IPS-20b (cell line): ENCODE data around the gene RAP2A.

ENCODE experiments used
- H3K27ac ChIP-seq: one replicate; pipeline ENCODE4 v1.5.1; 2013; ENCODE audit warnings: low read length
- H3K27me3 ChIP-seq: 2 replicates; pipeline ENCODE4 v1.6.1; 2013; ENCODE audit warnings: mild to moderate bottlenecking, low read length, inconsistent platforms; ENCODE audit not compliant: insufficient read depth
- H3K36me3 ChIP-seq: 2 replicates; pipeline ENCODE4 v1.6.1; 2013; ENCODE audit warnings: low read depth, mild to moderate bottlenecking, inconsistent platforms, low read length, moderate library complexity; ENCODE audit not compliant: insufficient read depth
- H3K4me1 ChIP-seq: 2 replicates; pipeline ENCODE4 v1.6.1; 2013; ENCODE audit warnings: mild to moderate bottlenecking, control low read depth, inconsistent platforms, low read length, moderate library complexity; ENCODE audit not compliant: insufficient read depth
- H3K4me3 ChIP-seq: 2 replicates; pipeline ENCODE4 v1.5.1; 2013; ENCODE audit warnings: mild to moderate bottlenecking, low read length, inconsistent platforms
- H3K9ac ChIP-seq: 2 replicates; pipeline ENCODE4 v1.6.1; 2013; ENCODE audit warnings: low read depth, mild to moderate bottlenecking, inconsistent platforms, low read length, moderate library complexity
- H3K9me3 ChIP-seq: 2 replicates; pipeline ENCODE4 v1.6.1; 2013; ENCODE audit warnings: mild to moderate bottlenecking, low read depth, low read length, inconsistent platforms; ENCODE audit not compliant: insufficient read depth

Gene RAP2A

GRCh38 chr13:97459215-97459777 lies 25.3 kb downstream of the RAP2A start:
- no peaks in the 10 kb centered on the region for H3K9me3 ChIP-seq
- peaks cover 4% of the 10 kb centered on the region; the same call in 1 of the 2 replicates for H3K4me1 ChIP-seq
- peaks cover 6% of the 10 kb centered on the region; the same call in 1 of the 2 replicates for H3K36me3 ChIP-seq
- no peak overlapping the region for H3K27ac ChIP-seq
- H3K27me3 ChIP-seq, result no peaks in the 10 kb centered on the region
- no peak overlapping the region for H3K4me3 ChIP-seq
- no peak overlapping the region for H3K9ac ChIP-seq

- Histone ChIP-seq H3K27me3 (no peaks in the 10 kb centered on the region), H3K4me3 (no peak overlapping the region), H3K4me1 (peaks cover 4% of the 10 kb centered on the region; the same call in 1 of the 2 replicates), H3K36me3 (peaks cover 12% of the 10 kb centered on the region; the same call in 1 of the 2 replicates), H3K27ac (no peak overlapping the region), H3K9ac (no peak overlapping the region), H3K9me3 (no peaks in the 10 kb centered on the region)
Measured at GRCh38 chr13:97460004-97460775, 26.2 kb downstream of the RAP2A start.

GRCh38 chr13:97460853-97461252 lies 26.9 kb downstream of the RAP2A start:
- Histone ChIP-seq H3K27ac (no peak overlapping the region), H3K27me3 (no peaks in the 10 kb centered on the region), H3K4me3 (no peak overlapping the region), H3K4me1 (peaks cover 8% of the 10 kb centered on the region; the same call in 1 of the 2 replicates), H3K36me3 (peaks cover 12% of the 10 kb centered on the region; the same call in 1 of the 2 replicates), H3K9ac (no peak overlapping the region), H3K9me3 (no peaks in the 10 kb centered on the region)

GRCh38 chr13:97464561-97464960 lies 30.6 kb downstream of the RAP2A start:
- H3K27me3 ChIP-seq, result no peaks in the 10 kb centered on the region
- H3K27ac ChIP-seq, result no peak overlapping the region
- H3K4me3 ChIP-seq, result no peak overlapping the region
- peaks cover 12% of the 10 kb centered on the region; the same call in 1 of the 2 replicates for H3K36me3 ChIP-seq
- H3K9me3 ChIP-seq, result no peaks in the 10 kb centered on the region
- peaks cover 8% of the 10 kb centered on the region; the same call in 1 of the 2 replicates for H3K4me1 ChIP-seq
- H3K9ac ChIP-seq, result no peak overlapping the region

- no peak overlapping the region for H3K9ac ChIP-seq
- no peaks in the 10 kb centered on the region for H3K9me3 ChIP-seq
- peaks cover 12% of the 10 kb centered on the region; the same call in 1 of the 2 replicates for H3K36me3 ChIP-seq
- H3K27ac ChIP-seq, result no peak overlapping the region
- no peaks in the 10 kb centered on the region for H3K27me3 ChIP-seq
- H3K4me3 ChIP-seq, result no peak overlapping the region
- H3K4me1 ChIP-seq, result peaks cover 8% of the 10 kb centered on the region; the same call in 1 of the 2 replicates
Measured at GRCh38 chr13:97466722-97467121, 32.8 kb downstream of the RAP2A start.

- Histone ChIP-seq H3K27ac (no peak overlapping the region), H3K36me3 (peaks cover 12% of the 10 kb centered on the region; the same call in 1 of the 2 replicates), H3K4me1 (peaks cover 5% of the 10 kb centered on the region; the same call in 1 of the 2 replicates), H3K4me3 (no peak overlapping the region), H3K27me3 (no peaks in the 10 kb centered on the region), H3K9ac (no peak overlapping the region), H3K9me3 (no peaks in the 10 kb centered on the region)
Measured at GRCh38 chr13:97468331-97468730, 34.4 kb downstream of the RAP2A start.

- no peak overlapping the region for H3K9ac ChIP-seq
- H3K36me3 ChIP-seq, result no peaks in the 10 kb centered on the region
- H3K4me3 ChIP-seq, result no peak overlapping the region
- H3K9me3 ChIP-seq, result no peaks in the 10 kb centered on the region
- no peak overlapping the region for H3K27ac ChIP-seq
- no peaks in the 10 kb centered on the region for H3K4me1 ChIP-seq
- H3K27me3 ChIP-seq, result no peaks in the 10 kb centered on the region
Measured at GRCh38 chr13:97471711-97472110, 37.7 kb downstream of the RAP2A start.

GRCh38 chr13:97474349-97474980 lies 40.5 kb downstream of the RAP2A start:
- H3K9me3 ChIP-seq, result no peaks in the 10 kb centered on the region
- no peak overlapping the region for H3K27ac ChIP-seq
- no peaks in the 10 kb centered on the region for H3K27me3 ChIP-seq
- no peaks in the 10 kb centered on the region for H3K36me3 ChIP-seq
- peaks cover 15% of the 10 kb centered on the region; the same call in 1 of the 2 replicates for H3K4me1 ChIP-seq
- H3K4me3 ChIP-seq, result no peak overlapping the region
- H3K9ac ChIP-seq, result no peak overlapping the region

GRCh38 chr13:97475011-97475410 lies 41.0 kb downstream of the RAP2A start:
- H3K4me3 ChIP-seq, result no peak overlapping the region
- no peaks in the 10 kb centered on the region for H3K9me3 ChIP-seq
- no peak overlapping the region for H3K27ac ChIP-seq
- H3K4me1 ChIP-seq, result peaks cover 19% of the 10 kb centered on the region; the same call in 1 of the 2 replicates
- no peaks in the 10 kb centered on the region for H3K36me3 ChIP-seq
- no peak overlapping the region for H3K9ac ChIP-seq
- no peaks in the 10 kb centered on the region for H3K27me3 ChIP-seq

- Histone ChIP-seq H3K27ac (no peak overlapping the region), H3K4me1 (peaks cover 19% of the 10 kb centered on the region; the same call in 1 of the 2 replicates), H3K4me3 (no peak overlapping the region), H3K27me3 (no peaks in the 10 kb centered on the region), H3K36me3 (no peaks in the 10 kb centered on the region), H3K9ac (no peak overlapping the region), H3K9me3 (no peaks in the 10 kb centered on the region)
Measured at GRCh38 chr13:97477844-97478243, 43.9 kb downstream of the RAP2A start.

- peaks cover 19% of the 10 kb centered on the region; the same call in 1 of the 2 replicates for H3K4me1 ChIP-seq
- H3K9me3 ChIP-seq, result no peaks in the 10 kb centered on the region
- H3K27ac ChIP-seq, result no peak overlapping the region
- no peaks in the 10 kb centered on the region for H3K36me3 ChIP-seq
- no peaks in the 10 kb centered on the region for H3K27me3 ChIP-seq
- H3K4me3 ChIP-seq, result no peak overlapping the region
- H3K9ac ChIP-seq, result no peak overlapping the region
Measured at GRCh38 chr13:97478247-97478646, 44.3 kb downstream of the RAP2A start.
